ENCODE measurements around the gene CCDC158. TPM values are rescaled to one million over a fixed set of nuclear protein-coding genes. Genes with fewer than 3 reads are reported as not detected.

Gene CCDC158
- total RNA-seq, 3 donors from 2014 or later (not counting 1 experiment from before 2014, with no cell fraction given), result not detected

DNA sequence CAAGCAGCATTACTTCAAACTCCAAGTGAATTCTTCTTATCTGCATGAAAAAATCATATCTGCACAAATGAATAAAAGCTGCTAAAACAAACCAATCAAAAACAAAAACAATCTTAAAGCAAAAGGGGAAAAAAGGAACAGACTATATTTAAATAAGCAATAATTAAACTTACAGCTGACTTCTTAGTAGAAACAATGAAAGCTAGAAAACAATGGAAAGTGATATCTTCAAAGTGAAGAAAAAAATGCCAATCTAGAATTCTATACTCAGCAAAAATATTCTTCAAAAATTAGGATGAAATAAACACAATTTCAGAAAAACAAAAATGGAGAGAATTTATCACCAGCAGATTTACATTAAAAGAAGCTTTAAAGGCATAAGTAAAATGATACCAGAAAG lies 94.4 kb downstream of the CCDC158 start:
- Histone ChIP-seq H3K4me1 (ENCODE audit: control insufficient read depth, insufficient read depth, low read length) (no peaks in the 10 kb centered on the region), H3K9me3 (ENCODE audit: control insufficient read depth, insufficient read depth, low read length) (peaks cover 5% of the 10 kb centered on the region), H3K27ac (ENCODE audit: low read length) (no peak overlapping the region), H3K27me3 (ENCODE audit: control insufficient read depth, insufficient read depth, low read length) (peaks cover 2% of the 10 kb centered on the region), H3K36me3 (ENCODE audit: control insufficient read depth, insufficient read depth, low read length) (no peaks in the 10 kb centered on the region), H3K4me3 (ENCODE audit: low read length) (no peak overlapping the region)
- Mint-ChIP-seq H3K27ac (no peak overlapping the region), H3K36me3 (peaks cover 25% of the 10 kb centered on the region), H3K27me3 (ENCODE audit: low read depth in 2 of 2) (peaks cover 5 to 9% of the 10 kb centered on the region in 2 donors), H3K4me1 (peaks cover 6 to 7% of the 10 kb centered on the region in 2 donors), H3K4me3 (no peak overlapping the region), H3K9me3 (peaks cover 7 to 16% of the 10 kb centered on the region in 2 donors)
- TF ChIP-seq, protein P1, sequence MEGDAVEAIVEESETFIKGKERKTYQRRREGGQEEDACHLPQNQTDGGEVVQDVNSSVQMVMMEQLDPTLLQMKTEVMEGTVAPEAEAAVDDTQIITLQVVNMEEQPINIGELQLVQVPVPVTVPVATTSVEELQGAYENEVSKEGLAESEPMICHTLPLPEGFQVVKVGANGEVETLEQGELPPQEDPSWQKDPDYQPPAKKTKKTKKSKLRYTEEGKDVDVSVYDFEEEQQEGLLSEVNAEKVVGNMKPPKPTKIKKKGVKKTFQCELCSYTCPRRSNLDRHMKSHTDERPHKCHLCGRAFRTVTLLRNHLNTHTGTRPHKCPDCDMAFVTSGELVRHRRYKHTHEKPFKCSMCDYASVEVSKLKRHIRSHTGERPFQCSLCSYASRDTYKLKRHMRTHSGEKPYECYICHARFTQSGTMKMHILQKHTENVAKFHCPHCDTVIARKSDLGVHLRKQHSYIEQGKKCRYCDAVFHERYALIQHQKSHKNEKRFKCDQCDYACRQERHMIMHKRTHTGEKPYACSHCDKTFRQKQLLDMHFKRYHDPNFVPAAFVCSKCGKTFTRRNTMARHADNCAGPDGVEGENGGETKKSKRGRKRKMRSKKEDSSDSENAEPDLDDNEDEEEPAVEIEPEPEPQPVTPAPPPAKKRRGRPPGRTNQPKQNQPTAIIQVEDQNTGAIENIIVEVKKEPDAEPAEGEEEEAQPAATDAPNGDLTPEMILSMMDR (IDR thresholded peaks at IDR 0.05), result no peak
- intact Hi-C loops (cut with micrococcal nuclease), result no loop called here
- ATAC-seq (no peak), DNase-seq (no peak)

DNA sequence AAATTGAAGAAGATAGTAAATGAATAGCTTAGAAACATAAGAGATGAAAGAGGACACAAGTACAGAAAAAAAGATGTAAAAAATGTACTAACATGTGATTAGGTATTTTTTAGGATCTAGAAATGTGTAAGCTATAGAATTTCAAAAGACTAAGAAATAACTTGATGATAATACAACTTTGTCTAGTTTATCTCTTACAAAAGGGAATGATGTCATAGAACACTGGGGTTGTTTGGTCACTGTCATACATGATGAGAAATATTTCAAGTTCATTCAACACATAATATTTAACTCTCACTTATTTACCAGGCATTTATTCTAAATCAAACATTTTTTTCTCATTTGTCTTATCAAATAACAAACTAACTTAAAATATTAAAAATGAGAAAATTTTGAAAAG lies 95.9 kb downstream of the CCDC158 start:
- Mint-ChIP-seq H3K27ac (no peak overlapping the region), H3K4me3 (no peak overlapping the region), H3K27me3 (ENCODE audit: low read depth in 2 of 2) (peaks cover 7 to 9% of the 10 kb centered on the region in 2 donors), H3K4me1 (peaks cover 6 to 7% of the 10 kb centered on the region in 2 donors), H3K36me3 (peaks cover 29% of the 10 kb centered on the region), H3K9me3 (peaks cover 10 to 16% of the 10 kb centered on the region in 2 donors)
- H3K27me3 ChIP-seq (ENCODE audit: control insufficient read depth, insufficient read depth, low read length), result no peaks in the 10 kb centered on the region
- H3K4me3 ChIP-seq (ENCODE audit: low read length), result no peak overlapping the region
- H3K36me3 ChIP-seq (ENCODE audit: control insufficient read depth, insufficient read depth, low read length), result no peaks in the 10 kb centered on the region
- H3K9me3 ChIP-seq (ENCODE audit: control insufficient read depth, insufficient read depth, low read length), result peaks cover 5% of the 10 kb centered on the region
- intact Hi-C loops (cut with micrococcal nuclease), result no loop called here
- H3K4me1 ChIP-seq (ENCODE audit: control insufficient read depth, insufficient read depth, low read length), result no peaks in the 10 kb centered on the region
- ATAC-seq (no peak), DNase-seq (no peak)
- TF ChIP-seq, protein P1 (IDR thresholded peaks at IDR 0.05), result no peak
- H3K27ac ChIP-seq (ENCODE audit: low read length), result no peak overlapping the region

DNA sequence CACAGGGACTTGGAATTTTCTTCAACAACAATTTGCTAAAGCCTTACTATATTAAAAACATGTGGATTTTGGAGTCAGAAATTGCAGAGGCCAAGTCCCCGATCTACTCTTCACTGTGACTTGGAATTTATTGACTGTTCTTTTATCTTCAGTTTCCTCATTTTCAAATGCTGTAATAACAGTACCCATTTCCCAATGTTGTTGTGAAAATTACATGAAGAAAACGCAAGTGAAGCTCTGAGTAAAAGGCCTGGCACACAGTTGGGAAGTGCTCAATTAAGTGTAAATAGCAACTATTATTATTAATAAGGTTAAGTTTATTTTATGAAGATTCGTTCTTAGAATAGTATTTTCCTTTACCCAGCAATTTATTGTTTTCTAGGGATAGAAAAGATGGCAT lies 98.7 kb downstream of the CCDC158 start:
- H3K27ac ChIP-seq (ENCODE audit: low read length), result no peak overlapping the region
- no peaks in the 10 kb centered on the region for H3K36me3 ChIP-seq (ENCODE audit: control insufficient read depth, insufficient read depth, low read length)
- H3K27ac Mint-ChIP-seq, result no peak overlapping the region
- H3K4me1 ChIP-seq (ENCODE audit: control insufficient read depth, insufficient read depth, low read length), result no peaks in the 10 kb centered on the region
- peaks cover 2 to 6% of the 10 kb centered on the region in 2 donors for H3K27me3 Mint-ChIP-seq (ENCODE audit: low read depth in 2 of 2)
- H3K9me3 ChIP-seq (ENCODE audit: control insufficient read depth, insufficient read depth, low read length), result no peaks in the 10 kb centered on the region
- H3K27me3 ChIP-seq (ENCODE audit: control insufficient read depth, insufficient read depth, low read length), result no peaks in the 10 kb centered on the region
- peaks cover 24% of the 10 kb centered on the region for H3K36me3 Mint-ChIP-seq
- H3K4me3 Mint-ChIP-seq, result no peak overlapping the region
- TF ChIP-seq, protein P1 (IDR thresholded peaks at IDR 0.05), result no peak
- H3K4me1 Mint-ChIP-seq, result peaks cover 6 to 7% of the 10 kb centered on the region in 2 donors
- H3K9me3 Mint-ChIP-seq, result peaks cover 8% of the 10 kb centered on the region in 2 donors
- WGBS (ENCODE audit: insufficient coverage), result 100% methylated on average over 1 of the region's 3 CpGs
- intact Hi-C loops (cut with micrococcal nuclease), result no loop called here
- H3K4me3 ChIP-seq (ENCODE audit: low read length), result no peak overlapping the region
- ATAC-seq, result no peak
- DNase-seq, result no peak

DNA sequence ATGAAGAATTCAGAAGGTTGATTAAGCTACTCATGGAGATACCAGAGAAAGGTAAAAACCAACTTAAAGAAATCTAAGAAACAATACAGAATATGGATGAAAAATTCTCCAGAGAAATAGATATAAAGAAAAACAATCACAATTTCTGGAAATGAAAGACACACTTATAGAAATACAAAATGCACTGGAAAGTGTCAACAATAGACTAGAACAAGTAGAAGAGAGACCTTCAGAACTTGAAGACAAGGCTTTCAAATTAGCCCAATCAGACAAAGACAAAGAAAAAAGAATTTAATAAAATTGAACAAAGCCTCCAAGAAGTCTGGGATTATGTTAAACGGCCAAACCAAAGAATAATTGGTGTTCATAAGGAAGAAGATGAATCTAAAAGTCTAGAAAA lies 104.8 kb downstream of the CCDC158 start:
- TF ChIP-seq, protein P1 (IDR thresholded peaks at IDR 0.05), result no peak
- peaks cover 23% of the 10 kb centered on the region for H3K36me3 Mint-ChIP-seq
- no peak overlapping the region for H3K4me3 Mint-ChIP-seq
- peaks cover 7 to 14% of the 10 kb centered on the region in 2 donors for H3K27me3 Mint-ChIP-seq (ENCODE audit: low read depth in 2 of 2)
- Histone ChIP-seq H3K4me3 (ENCODE audit: low read length) (no peak overlapping the region), H3K27ac (ENCODE audit: low read length) (no peak overlapping the region), H3K4me1 (ENCODE audit: control insufficient read depth, insufficient read depth, low read length) (no peaks in the 10 kb centered on the region), H3K27me3 (ENCODE audit: control insufficient read depth, insufficient read depth, low read length) (no peaks in the 10 kb centered on the region), H3K9me3 (ENCODE audit: control insufficient read depth, insufficient read depth, low read length) (peaks cover 3% of the 10 kb centered on the region), H3K36me3 (ENCODE audit: control insufficient read depth, insufficient read depth, low read length) (no peaks in the 10 kb centered on the region)
- intact Hi-C loops (cut with micrococcal nuclease), result no loop called here
- H3K27ac Mint-ChIP-seq, result no peak overlapping the region
- no peaks in the 10 kb centered on the region for H3K4me1 Mint-ChIP-seq
- no CpG with 5 or more reads among the region's 1 CpG for WGBS (ENCODE audit: insufficient coverage)
- ATAC-seq (no peak), DNase-seq (no peak)
- H3K9me3 Mint-ChIP-seq, result peaks cover 7 to 9% of the 10 kb centered on the region in 2 donors

All from natural killer cell (primary cell).